ENCODE measurements around the gene FSTL4. TPM values are rescaled to one million over a fixed set of nuclear protein-coding genes. Genes with fewer than 3 reads are reported as not detected.

The FSTL4 gene
- polyA plus RNA-seq, 1 donor from 2014 or later, result 0.57 TPM

GRCh38 chr5:133487093-133487492 is 125.2 kb downstream of the FSTL4 start:
- H3K27me3 ChIP-seq (ENCODE audit: insufficient read depth, low read depth, low read length), result no peaks in the 10 kb centered on the region
- no peaks in the 10 kb centered on the region for H4K20me1 ChIP-seq (ENCODE audit: insufficient read depth)
- no peak overlapping the region for H3K27ac ChIP-seq (ENCODE audit: low read length)
- H3K4me3 ChIP-seq (ENCODE audit: low read length), result no peak overlapping the region
- H3K9me3 ChIP-seq (ENCODE audit: low read length), result peaks cover 4% of the 10 kb centered on the region
- H3K4me2 ChIP-seq (ENCODE audit: low read length), result no peak overlapping the region
- no peaks in the 10 kb centered on the region for H3K9me2 ChIP-seq (ENCODE audit: insufficient read depth, low read length)
- H3K79me2 ChIP-seq (replicated peaks; ENCODE audit: insufficient read depth, low read length), result no peaks in the 10 kb centered on the region
- no peak overlapping the region for H3K9ac ChIP-seq (ENCODE audit: low read length)
- no peak overlapping the region for H2AFZ ChIP-seq (ENCODE audit: low read depth, low read length)
- no peaks in the 10 kb centered on the region for H3K36me3 ChIP-seq (ENCODE audit: insufficient read depth, low read length)
- TF ChIP-seq TAF1 (IDR thresholded peaks at IDR 0.05; ENCODE audit: low read depth) (no peak), CTCF (IDR thresholded peaks at IDR 0.05; ENCODE audit: poor library complexity, severe bottlenecking) (no peak), REST (IDR thresholded peaks at IDR 0.05; ENCODE audit: borderline replicate concordance) (no peak), EP300 (conservative IDR thresholded peaks at IDR 0.05; ENCODE audit: poor library complexity, severe bottlenecking) (no peak), SMC3 (conservative IDR thresholded peaks at IDR 0.05; ENCODE audit: poor library complexity) (no peak), POLR2AphosphoS5 (IDR thresholded peaks at IDR 0.05) (no peak), RAD21 (conservative IDR thresholded peaks at IDR 0.05) (no peak), MXI1 (conservative IDR thresholded peaks at IDR 0.05; ENCODE audit: poor library complexity, severe bottlenecking) (no peak)
- no peaks in the 10 kb centered on the region for H3F3A ChIP-seq (ENCODE audit: insufficient read depth, low read length, poor library complexity, severe bottlenecking)

GRCh38 chr5:133485468-133485867 is 126.9 kb downstream of the FSTL4 start:
- Histone ChIP-seq H4K20me1 (ENCODE audit: insufficient read depth) (no peaks in the 10 kb centered on the region), H3F3A (ENCODE audit: insufficient read depth, low read length, poor library complexity, severe bottlenecking) (no peaks in the 10 kb centered on the region), H3K27me3 (ENCODE audit: insufficient read depth, low read depth, low read length) (no peaks in the 10 kb centered on the region), H3K36me3 (ENCODE audit: insufficient read depth, low read length) (no peaks in the 10 kb centered on the region), H3K79me2 (replicated peaks; ENCODE audit: insufficient read depth, low read length) (no peaks in the 10 kb centered on the region), H3K4me2 (ENCODE audit: low read length) (no peak overlapping the region), H3K27ac (ENCODE audit: low read length) (no peak overlapping the region), H3K9me2 (ENCODE audit: insufficient read depth, low read length) (no peaks in the 10 kb centered on the region), H3K9ac (ENCODE audit: low read length) (no peak overlapping the region), H3K9me3 (ENCODE audit: low read length) (peaks cover 1% of the 10 kb centered on the region), H3K4me3 (ENCODE audit: low read length) (no peak overlapping the region), H2AFZ (ENCODE audit: low read depth, low read length) (no peak overlapping the region)
- no peak for TF ChIP-seq RAD21 (conservative IDR thresholded peaks at IDR 0.05)
- TF ChIP-seq EP300 (conservative IDR thresholded peaks at IDR 0.05; ENCODE audit: poor library complexity, severe bottlenecking), result no peak
- TF ChIP-seq MXI1 (conservative IDR thresholded peaks at IDR 0.05; ENCODE audit: poor library complexity, severe bottlenecking), result no peak
- no peak for TF ChIP-seq POLR2AphosphoS5 (IDR thresholded peaks at IDR 0.05)

GRCh38 chr5:133483406-133484090 is 128.8 kb downstream of the FSTL4 start:
- H3K27me3 ChIP-seq (ENCODE audit: insufficient read depth, low read depth, low read length), result no peaks in the 10 kb centered on the region
- no peaks in the 10 kb centered on the region for H3K9me3 ChIP-seq (ENCODE audit: low read length)
- no peaks in the 10 kb centered on the region for H3F3A ChIP-seq (ENCODE audit: insufficient read depth, low read length, poor library complexity, severe bottlenecking)
- H3K79me2 ChIP-seq (replicated peaks; ENCODE audit: insufficient read depth, low read length), result no peaks in the 10 kb centered on the region
- no peak overlapping the region for H3K27ac ChIP-seq (ENCODE audit: low read length)
- TF ChIP-seq RAD21 (conservative IDR thresholded peaks at IDR 0.05) (no peak), MXI1 (conservative IDR thresholded peaks at IDR 0.05; ENCODE audit: poor library complexity, severe bottlenecking) (no peak), EZH2 (IDR thresholded peaks at IDR 0.05; ENCODE audit: borderline replicate concordance, insufficient read depth, low read length, poor library complexity, severe bottlenecking) (no peak), CTCF (IDR thresholded peaks at IDR 0.05; ENCODE audit: poor library complexity, severe bottlenecking) (no peak), POLR2AphosphoS5 (IDR thresholded peaks at IDR 0.05) (no peak), SMC3 (conservative IDR thresholded peaks at IDR 0.05; ENCODE audit: poor library complexity) (no peak), TAF1 (IDR thresholded peaks at IDR 0.05; ENCODE audit: low read depth) (no peak)
- no peak overlapping the region for H3K9ac ChIP-seq (ENCODE audit: low read length)
- no peak overlapping the region for H2AFZ ChIP-seq (ENCODE audit: low read depth, low read length)
- H3K4me3 ChIP-seq (ENCODE audit: low read length), result no peak overlapping the region
- H3K9me2 ChIP-seq (ENCODE audit: insufficient read depth, low read length), result no peaks in the 10 kb centered on the region
- H4K20me1 ChIP-seq (ENCODE audit: insufficient read depth), result no peaks in the 10 kb centered on the region
- H3K36me3 ChIP-seq (ENCODE audit: insufficient read depth, low read length), result no peaks in the 10 kb centered on the region
- no peak overlapping the region for H3K4me2 ChIP-seq (ENCODE audit: low read length)

Measured in neural cell (in vitro differentiated cells).